GM21423 (cell line): ENCODE measurements around the gene SCNN1B.
"Not testable (repeated sequence)": the region's sequence is repeated elsewhere in the genome, so short reads cannot be mapped to it uniquely, and the experiment has no call there.

Experiments used
- ATAC-seq: cut with Tn5 transposase; IDR thresholded peaks from one replicate; pipeline ENCODE4 v1.9.1; 2021; ENCODE audit warnings: mild to moderate bottlenecking, moderate library complexity; ENCODE audit not compliant: unreplicated experiment

The SCNN1B gene

GRCh38 chr16:23377071-23377931, 75.2 kb downstream of the SCNN1B start:
- ATAC-seq: no peak

GRCh38 chr16:23378256-23378655, 76.2 kb downstream of the SCNN1B start:
- no peak for ATAC-seq

GRCh38 chr16:23378921-23379320, 76.8 kb downstream of the SCNN1B start:
- ATAC-seq: no peak

GRCh38 chr16:23379707-23380106, 77.6 kb downstream of the SCNN1B start:
- no peak for ATAC-seq

GRCh38 chr16:23380501-23380951, 78.4 kb downstream of the SCNN1B start:
- no peak for ATAC-seq

- ATAC-seq: not testable (repeated sequence)
Observed at GRCh38 chr16:23381702-23382101, 79.6 kb downstream of the SCNN1B start.

- ATAC-seq: no peak
Observed at GRCh38 chr16:23382279-23382678, 80.2 kb downstream of the SCNN1B start.

- ATAC-seq: no peak
Observed at GRCh38 chr16:23383881-23384280, 81.8 kb downstream of the SCNN1B start.

- ATAC-seq: no peak
Observed at GRCh38 chr16:23384878-23385277, 82.8 kb downstream of the SCNN1B start.

GRCh38 chr16:23385441-23385840, 83.3 kb downstream of the SCNN1B start:
- no peak for ATAC-seq

GRCh38 chr16:23387666-23388065, 85.6 kb downstream of the SCNN1B start:
- ATAC-seq: no peak

- ATAC-seq: no peak
Observed at GRCh38 chr16:23388786-23389185, 86.7 kb downstream of the SCNN1B start.

GRCh38 chr16:23389201-23389600, 87.1 kb downstream of the SCNN1B start:
- no peak for ATAC-seq

- ATAC-seq: not testable (repeated sequence)
Observed at GRCh38 chr16:23389936-23390335, 87.8 kb downstream of the SCNN1B start.

- ATAC-seq: no peak
Observed at GRCh38 chr16:23391381-23392222, 89.5 kb downstream of the SCNN1B start.

GRCh38 chr16:23392223-23392600, 90.1 kb downstream of the SCNN1B start:
- no peak for ATAC-seq

- no peak for ATAC-seq
Observed at GRCh38 chr16:23394141-23394831, 92.2 kb downstream of the SCNN1B start.

GRCh38 chr16:23395732-23396131, 93.6 kb downstream of the SCNN1B start:
- ATAC-seq: no peak

- ATAC-seq: no peak
Observed at GRCh38 chr16:23397464-23397863, 95.4 kb downstream of the SCNN1B start.

GRCh38 chr16:23398987-23399805, 97.1 kb downstream of the SCNN1B start:
- no peak for ATAC-seq
